Kidney epithelial cell (primary cell): ENCODE results near the gene NDUFA8. TPM values are rescaled to one million over a fixed set of nuclear protein-coding genes. Genes with fewer than 3 reads are reported as not detected.

Source experiments
- DNase-seq: peaks from one replicate; pipeline ENCODE4 v3.0.0-alpha.2; 2010; ENCODE audit warnings: low read depth
- H3K27me3 ChIP-seq: 2 replicates; pipeline ENCODE4 v1.6.0; 2011; ENCODE audit warnings: low read length; ENCODE audit not compliant: control insufficient read depth, insufficient read depth
- H3K36me3 ChIP-seq: 2 replicates; pipeline ENCODE4 v1.5.1; 2011; ENCODE audit warnings: low read length; ENCODE audit not compliant: control insufficient read depth, insufficient read depth
- H3K4me3 ChIP-seq: 2 replicates; pipeline ENCODE4 v1.5.1; 2011; ENCODE audit warnings: low read depth, mild to moderate bottlenecking, control low read depth, low read length
- CTCF ChIP-seq: IDR thresholded peaks from 2 replicates; pipeline ENCODE4 v1.5.1; 2011; ENCODE audit warnings: mild to moderate bottlenecking, moderate library complexity, low read length, control low read depth, inconsistent platforms; ENCODE audit not compliant: insufficient read depth, poor library complexity, severe bottlenecking
- total RNA-seq: library from RNA; depleted of rRNA; stranded (reverse); fragments of >200 nt; gene quantifications from 2 replicates; pipeline ENCODE4 v1.2.3, GENCODE V29; 2015

The NDUFA8 gene
- total RNA-seq, 1 donor from 2014 or later, result 42.7 TPM

DNA sequence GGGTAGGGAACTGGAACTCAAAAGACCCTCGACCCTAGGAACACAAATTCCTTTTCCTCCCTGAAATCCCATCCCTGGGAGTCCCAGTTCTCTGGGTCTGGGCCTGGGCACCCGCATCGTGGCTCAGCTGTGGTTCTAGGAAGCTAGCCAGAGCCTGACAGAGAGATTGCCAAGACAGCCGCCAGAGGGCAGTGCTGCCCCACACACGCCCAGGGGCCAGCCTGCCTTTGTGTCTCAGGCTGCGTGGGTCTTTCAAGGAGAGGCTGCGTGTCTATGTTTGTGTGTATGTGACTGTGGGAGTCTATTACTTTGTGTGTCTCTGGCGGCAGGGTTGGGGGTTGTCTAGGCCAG is 34.4 kb downstream of the NDUFA8 start:
- DNase-seq, result no peak

GRCh38 chr9:122124528-122124927 is 35.1 kb downstream of the NDUFA8 start:
- Histone ChIP-seq H3K36me3 (no peaks in the 10 kb centered on the region), H3K4me3 (no peak overlapping the region), H3K27me3 (peaks cover 7% of the 10 kb centered on the region)
- no peak for TF ChIP-seq CTCF
- no peak for DNase-seq

More for the DNA sequence above, 34.4 kb downstream of the NDUFA8 start:
- peaks cover 7% of the 10 kb centered on the region for H3K27me3 ChIP-seq
- no peaks in the 10 kb centered on the region for H3K36me3 ChIP-seq
- no peak overlapping the region for H3K4me3 ChIP-seq
- peak; percentile 96 for TF ChIP-seq CTCF

DNA sequence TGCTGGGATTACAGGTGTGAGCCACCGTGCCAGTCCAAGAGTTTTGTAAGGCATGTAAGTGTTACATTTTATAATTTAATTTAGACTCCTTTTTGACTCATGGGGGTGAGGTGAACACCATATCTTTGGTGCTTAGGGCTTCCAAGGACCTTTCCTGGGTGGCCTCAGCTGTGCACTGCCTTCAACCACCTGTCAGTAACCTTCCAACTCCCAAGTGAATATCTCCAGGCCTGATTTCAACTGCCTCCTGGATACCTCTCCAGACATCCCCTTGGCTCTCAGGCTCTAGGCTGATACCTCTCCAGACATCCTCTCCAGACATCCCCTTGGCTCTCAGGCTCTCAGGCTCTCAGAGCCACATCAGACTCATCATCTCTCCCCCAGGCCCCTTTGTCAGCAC is 35.5 kb downstream of the NDUFA8 start:
- no peaks in the 10 kb centered on the region for H3K36me3 ChIP-seq
- H3K27me3 ChIP-seq, result peaks cover 7% of the 10 kb centered on the region
- no peak for DNase-seq
- no peak for TF ChIP-seq CTCF
- no peak overlapping the region for H3K4me3 ChIP-seq

GRCh38 chr9:122122903-122123632 is 36.5 kb downstream of the NDUFA8 start:
- H3K27me3 ChIP-seq, result peaks cover 7% of the 10 kb centered on the region
- no peaks in the 10 kb centered on the region for H3K36me3 ChIP-seq
- no peak overlapping the region for H3K4me3 ChIP-seq
- DNase-seq, result no peak
- peak; percentile 100 for TF ChIP-seq CTCF

GRCh38 chr9:122122468-122122867 is 37.1 kb downstream of the NDUFA8 start:
- Histone ChIP-seq H3K27me3 (peaks cover 7% of the 10 kb centered on the region), H3K36me3 (no peaks in the 10 kb centered on the region), H3K4me3 (no peak overlapping the region)
- DNase-seq, result no peak
- TF ChIP-seq CTCF, result no peak

- no peak for DNase-seq
- Histone ChIP-seq H3K36me3 (no peaks in the 10 kb centered on the region), H3K4me3 (no peak overlapping the region), H3K27me3 (peaks cover 7% of the 10 kb centered on the region)
- TF ChIP-seq CTCF, result no peak
Observed at GRCh38 chr9:122121931-122122330, 37.6 kb downstream of the NDUFA8 start.
